NCI-H1092 (cell line): Measurements from ENCODE around the gene DDX55.

Experiments
- DNase-seq: peaks from one replicate; lab custom pipeline; 2025; lab: John Stamatoyannopoulos, UW

The DDX55 gene

DNA sequence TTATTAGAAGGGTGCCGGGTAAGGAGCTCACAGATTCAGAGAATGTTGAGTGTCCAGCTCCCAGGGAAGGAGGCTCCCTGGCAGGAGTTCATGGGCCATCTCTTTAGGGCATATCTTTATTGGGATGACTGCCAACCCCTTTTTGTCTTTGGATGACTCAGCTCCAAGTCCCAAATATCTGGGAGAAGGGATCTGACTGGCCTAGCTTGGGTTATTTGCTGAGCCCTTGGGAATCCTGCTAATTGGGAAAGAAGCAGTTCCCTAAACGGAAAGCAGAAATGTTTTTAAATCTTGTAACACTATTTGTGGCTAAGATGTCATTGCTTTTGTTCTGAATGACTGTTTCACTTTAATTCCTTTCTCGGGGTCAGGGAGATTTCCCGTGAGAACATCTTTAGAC, 12.6 kb downstream of the DDX55 start:
- no peak for DNase-seq

DNA sequence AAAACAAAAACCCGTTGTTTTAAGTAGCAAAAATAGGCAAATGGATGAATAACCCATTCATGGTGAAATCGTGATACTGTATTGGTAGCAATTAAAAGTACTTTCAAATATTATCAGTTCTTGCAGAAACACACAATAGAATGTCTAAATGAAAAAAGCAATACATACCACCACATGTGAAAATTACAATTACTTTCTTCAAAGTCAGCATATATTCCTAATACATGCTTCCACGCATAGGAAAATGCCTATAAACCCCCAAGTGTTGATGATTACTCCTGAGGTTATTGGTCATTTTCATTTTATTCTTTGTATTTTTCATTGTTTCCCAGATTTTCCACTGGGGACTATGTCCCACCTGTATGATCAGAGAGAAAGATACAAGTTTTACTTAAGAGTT, 15.2 kb downstream of the DDX55 start:
- DNase-seq = no peak

DNA sequence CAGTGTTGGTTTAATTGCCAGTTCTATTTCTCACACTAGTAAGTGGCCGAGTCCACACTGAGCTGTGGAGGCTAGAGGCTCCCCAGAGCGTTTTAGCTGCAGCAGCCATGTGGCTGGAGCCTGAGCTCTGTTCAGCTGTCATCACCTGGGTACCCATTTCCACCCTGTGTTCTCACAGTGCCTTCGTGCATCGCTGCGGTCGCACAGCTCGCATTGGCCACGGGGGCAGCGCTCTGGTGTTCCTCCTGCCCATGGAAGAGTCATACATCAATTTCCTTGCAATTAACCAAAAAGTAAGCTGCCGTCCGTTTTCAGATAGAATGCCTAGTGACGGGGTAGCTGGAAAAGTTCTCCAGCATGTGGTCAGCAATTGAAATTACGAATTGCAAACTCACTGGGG, 15.7 kb downstream of the DDX55 start:
- no peak for DNase-seq

DNA sequence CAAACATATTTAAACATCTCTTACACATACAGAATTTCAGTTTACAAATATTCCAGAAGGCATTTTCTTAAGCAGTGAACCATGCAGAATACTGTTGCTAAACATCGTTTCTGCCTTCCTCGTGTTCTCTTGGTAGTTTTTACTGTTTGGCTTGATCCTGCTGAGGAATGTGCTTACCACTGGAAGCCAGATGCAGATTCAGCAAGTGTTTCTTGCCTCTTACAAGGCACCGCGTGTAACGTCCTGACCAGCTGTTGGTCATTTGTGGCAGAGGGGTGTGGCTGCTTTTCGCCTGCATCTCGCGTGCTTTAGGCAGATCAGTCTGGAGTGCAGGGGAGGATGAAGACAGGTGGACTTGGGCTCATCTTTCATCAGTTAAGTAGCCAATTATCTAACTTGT, 19.2 kb downstream of the DDX55 start:
- DNase-seq = no peak

DNA sequence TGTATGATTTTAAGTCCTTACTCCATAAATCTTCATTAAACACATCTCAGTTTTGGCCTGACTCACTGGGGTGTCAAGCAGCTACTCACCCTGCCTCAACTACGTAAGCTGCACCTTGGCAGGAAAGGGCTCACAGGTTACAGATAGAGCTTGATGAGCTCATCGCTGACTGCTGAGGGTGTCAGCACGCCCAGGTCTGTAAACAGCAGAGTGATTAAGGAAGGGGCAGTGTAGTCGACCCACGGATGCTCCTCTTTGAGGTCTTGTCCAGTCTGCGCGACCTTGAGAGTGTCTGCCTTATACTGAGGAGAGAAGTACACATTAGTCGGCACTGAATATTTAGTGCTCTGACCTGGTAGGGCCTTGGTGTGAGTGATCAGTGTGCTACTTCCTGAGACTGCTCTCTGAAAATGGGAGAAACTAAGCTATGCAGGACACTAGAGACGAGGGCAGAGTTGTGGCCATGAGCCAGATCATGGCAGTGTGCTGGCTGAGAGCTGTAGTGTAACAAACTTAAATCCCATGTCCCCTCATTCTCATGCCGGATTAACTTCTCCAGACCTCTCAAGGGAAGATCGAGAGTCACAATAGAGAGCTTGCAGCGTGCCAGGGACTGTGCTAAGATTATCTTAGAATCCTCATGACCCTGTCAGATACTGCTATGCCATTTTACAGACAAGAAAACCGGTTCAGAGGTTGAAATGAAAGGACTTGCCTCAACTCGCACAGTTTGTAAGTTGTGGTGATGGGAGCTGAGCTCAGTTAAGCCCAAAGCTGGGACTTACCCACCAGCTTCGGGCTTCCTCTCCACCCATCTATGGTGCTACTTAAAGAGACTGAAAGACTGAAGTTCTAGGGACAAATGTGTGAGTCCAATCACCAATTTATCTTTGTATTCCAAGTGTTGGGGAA, 20.0 kb downstream of the DDX55 start:
- DNase-seq = no peak

DNA sequence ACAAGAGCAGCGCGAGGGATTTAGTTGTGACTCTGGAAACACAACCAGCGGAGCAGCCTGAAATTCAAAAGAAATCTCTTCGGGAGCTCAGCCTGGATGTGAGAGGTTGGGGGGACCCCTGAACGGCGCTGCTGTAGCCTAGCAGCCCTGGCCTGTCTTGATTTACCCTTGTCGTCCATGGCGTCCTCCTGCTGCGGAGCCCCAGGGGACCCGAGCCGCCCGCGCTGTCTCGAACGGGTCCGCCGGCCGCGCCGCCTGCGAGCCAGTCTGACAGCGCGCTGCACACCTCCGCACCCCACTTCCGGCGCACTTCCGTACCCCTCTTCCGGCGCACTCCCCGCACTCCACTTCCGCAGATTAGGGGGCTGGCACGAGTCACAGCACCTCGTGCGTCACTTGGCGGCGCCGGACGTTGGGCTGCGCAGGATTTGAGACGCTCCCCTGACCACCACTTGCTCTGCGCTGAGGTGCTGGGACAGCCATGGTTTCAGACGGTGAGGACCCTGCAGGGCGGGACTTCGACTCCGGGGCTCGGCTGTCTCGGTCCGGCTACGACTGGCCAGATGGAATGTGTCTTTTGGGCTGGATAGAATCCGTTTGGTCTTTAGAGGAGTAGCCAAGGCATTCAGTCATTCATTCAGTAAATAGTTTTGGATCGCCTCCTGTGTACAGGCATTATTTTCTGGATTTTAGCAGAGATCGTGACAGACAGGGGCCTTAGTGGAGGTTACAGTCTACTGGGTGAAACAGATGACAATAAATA, 31.7 kb downstream of the DDX55 start, which contains the start of the genes EIF2B1 and GTF2H3:
Gene EIF2B1 (minus strand): TSS at position 308 of the 763 bp plus-strand sequence. CDS start 129 bp downstream, at position 179.
Gene GTF2H3 (plus strand): TSS at position 451 of the 763 bp plus-strand sequence. CDS start 31 bp downstream, at position 482.
- DNase-seq = peak; percentile 92

DNA sequence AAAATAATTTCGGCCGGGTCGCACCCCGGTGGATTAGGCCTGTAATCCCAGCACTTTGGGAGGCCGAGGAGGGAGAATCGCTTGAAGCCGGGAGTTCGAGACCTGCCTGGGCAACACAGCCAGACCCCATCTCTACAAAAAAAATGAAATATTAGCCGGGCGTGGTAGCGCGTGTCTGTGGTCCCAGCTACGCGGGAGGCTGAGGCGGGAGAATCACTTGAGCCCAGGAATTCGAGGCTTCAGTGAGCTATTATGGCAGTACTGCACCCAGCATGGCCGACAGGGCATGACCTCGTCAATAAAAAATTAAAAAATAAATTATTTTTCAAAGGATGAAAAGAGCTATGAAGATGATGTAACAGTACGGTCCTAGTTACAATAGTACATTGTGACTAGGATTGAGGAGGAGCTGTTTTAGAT, 32.3 kb downstream of the DDX55 start:
- no peak for DNase-seq

DNA sequence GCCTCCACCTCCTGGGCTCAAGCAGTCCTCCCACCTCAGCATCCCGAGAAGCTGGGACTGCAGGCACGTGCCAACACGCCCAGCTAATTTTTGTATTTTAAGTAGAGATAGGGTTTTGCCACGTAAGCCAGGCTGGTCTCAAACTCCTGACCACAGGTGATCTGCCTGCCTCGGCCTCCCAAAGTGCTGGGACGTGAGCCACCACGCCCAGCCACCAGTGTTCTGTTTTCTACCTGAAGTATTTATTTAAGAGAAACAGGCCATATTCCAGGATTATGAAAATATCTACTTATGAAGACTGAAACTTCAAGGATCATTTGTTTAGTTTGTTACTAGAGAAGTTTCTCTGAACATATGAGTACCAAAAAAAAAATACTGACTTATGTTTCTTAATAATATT, 42.0 kb downstream of the DDX55 start:
- DNase-seq = no peak

DNA sequence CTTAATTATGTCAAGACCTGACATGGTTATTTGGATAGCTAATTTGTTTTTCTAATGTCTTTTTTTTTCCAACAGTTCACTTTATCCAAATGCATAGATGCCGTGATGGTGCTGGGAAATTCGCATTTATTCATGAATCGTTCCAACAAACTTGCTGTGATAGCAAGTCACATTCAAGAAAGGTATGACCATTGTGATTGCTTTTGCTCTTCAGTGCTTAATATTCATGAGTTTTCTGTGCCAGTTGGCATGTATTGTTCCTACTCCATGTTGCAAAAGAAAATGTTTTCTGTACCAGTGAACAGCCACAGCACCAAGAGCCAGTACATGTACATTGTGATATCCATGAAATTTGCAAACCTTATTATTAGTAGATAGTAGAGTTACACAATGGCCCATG, 43.5 kb downstream of the DDX55 start:
- DNase-seq = no peak

DNA sequence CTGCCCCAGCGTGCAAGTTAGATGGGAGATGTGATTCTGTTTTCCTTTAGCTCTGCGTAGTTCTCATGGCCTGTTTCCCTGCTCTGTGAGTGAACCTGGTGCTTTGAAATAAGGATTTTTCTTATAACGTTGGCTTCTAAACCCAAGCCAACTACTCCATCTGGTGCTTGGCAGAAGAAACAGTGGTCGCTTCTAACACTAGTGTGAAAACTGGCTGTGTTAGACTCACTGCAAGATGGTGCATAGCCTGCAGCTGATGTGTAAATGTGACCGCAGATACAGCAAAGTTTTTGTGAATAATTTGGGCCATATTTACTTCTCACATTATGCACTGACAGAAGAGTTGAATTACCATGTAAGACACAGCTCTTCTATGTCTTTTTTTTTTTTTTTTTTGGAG, 44.0 kb downstream of the DDX55 start:
- DNase-seq = no peak

DNA sequence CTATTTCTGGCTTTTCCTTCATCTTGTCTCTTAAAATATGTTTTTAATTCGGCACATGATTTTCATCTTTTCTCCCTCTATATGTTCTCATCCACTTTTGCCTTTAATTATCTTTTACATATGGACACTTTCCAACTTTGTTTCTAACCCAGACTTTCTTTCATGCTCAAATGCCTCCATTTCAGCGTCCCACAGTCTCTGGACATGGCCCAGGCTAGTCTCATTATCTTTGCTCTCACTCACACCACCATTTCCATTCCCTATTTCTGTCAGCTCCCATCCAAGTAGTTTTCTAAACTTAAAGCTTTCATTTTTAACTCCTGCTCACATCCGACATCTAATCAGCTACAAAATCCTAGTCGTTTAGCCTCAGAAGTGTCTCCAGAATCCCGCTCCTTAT, 46.5 kb downstream of the DDX55 start:
- DNase-seq = no peak

DNA sequence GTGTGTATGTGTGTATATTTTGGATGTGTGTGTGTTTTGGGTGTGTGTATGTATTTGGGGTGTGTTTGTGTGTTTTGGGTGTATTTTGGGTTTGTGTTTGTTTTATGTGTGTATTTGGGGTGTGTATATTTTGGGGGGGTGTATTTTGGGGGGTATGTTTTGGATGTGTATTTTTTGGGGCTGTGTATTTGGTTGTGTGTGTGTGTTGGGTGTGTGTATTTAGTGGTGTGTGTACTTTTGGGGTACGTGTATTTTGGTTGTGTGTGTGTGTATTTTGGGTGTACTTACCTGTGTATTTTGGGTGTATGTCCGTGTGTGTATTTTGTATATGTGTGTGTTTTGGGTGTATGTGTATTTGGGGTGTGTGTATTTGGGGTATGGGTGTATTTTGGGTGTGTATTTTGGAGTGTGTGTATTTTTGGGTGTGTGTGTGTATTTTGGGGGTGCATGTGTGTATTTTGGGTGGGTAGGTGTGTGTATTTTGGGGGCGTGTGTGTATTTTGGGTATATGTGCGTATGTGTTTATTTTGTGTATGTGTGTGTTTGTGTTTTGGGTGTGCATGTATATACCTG, 52.3 kb downstream of the DDX55 start:
- DNase-seq = no peak

DNA sequence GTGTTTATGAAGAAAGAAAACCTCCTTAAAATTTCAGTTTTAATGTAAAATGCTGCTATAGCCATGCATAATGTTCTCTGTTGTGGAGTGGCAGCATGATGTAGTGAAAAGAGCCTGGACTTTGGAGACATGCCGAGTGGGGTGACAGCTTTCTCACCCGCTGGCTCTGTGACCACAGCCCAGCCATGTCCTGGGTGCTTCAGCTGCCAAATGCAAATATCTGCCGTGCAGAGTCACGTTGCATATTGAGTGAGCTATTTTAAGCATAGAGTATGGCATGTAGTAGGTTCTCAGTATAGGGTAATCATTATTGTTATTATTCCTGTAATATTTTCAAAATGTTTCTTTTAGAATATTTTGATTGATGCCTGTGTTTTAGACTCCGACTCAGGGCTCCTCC, 53.5 kb downstream of the DDX55 start:
- no peak for DNase-seq

DNA sequence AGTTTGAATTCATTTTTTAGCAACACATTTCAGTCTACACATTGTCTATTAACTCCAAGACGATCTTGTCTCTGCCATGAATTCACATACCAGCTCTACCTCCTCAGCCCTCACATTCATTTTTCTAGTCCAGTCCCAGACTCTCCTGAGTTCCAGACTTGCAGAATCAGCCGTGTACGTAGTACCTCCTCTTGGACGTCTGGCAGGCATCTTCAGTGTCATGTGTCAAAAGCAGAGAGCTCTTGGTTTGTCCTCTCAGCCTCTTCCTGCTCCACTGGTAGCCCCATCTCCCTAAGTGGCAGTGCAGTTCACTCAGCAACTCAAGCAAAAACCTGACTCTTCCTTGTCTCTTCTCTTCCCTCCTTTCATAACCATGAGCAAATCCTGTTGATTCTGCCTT, 54.5 kb downstream of the DDX55 start:
- DNase-seq = no peak

DNA sequence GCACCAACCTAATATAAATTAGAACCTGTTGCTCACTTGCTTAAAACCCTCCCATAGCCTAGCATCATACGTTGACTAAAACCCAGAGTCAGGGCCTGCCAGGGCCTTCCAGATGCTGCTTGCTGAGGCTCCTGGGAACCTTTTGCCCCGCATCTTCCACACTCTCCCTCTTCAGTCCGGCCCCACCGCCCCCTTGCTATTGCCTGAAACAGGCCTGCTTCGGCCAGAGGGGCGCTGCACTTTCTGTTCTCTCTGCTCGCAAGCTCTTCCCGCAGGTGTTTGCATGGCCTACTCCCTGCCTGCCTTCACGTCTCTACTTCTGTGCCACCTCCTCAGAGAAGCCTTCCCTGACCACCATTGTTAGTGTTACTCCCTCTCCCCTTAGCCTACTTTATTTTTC, 55.3 kb downstream of the DDX55 start:
- no peak for DNase-seq

DNA sequence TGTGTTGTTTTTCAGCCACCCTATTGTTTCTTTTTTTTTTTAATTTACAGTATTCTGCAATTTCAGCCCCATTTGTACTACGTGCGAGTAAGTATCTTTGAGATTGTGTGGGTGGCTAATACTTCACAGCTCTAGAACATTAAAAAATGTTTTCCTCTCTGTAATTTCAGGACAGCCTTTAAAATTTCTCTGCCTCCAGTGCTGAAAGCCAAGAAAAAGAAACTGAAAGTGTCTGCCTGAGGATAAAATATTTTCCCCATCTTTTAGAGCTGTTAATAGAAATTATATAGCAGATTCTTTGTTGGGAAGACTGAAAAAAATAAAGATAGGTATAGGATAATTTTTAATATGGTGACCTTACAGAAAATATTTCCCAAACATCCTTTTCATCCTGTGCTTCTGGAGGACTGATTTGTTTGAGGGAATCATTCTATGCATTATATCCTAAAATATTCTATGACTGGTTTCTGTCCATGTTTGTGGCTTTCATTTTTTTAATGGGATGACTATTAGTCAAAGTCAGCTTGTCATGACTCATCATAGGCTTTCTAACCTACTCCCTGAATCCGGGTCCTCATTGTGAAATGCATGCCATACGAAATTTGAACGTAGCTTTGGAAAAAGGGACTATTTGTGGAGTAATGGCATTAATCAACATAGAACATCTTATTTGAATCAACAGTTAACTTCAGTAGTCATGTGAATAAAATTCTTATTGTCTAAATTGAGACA, 58.3 kb downstream of the DDX55 start:
- no peak for DNase-seq

DNA sequence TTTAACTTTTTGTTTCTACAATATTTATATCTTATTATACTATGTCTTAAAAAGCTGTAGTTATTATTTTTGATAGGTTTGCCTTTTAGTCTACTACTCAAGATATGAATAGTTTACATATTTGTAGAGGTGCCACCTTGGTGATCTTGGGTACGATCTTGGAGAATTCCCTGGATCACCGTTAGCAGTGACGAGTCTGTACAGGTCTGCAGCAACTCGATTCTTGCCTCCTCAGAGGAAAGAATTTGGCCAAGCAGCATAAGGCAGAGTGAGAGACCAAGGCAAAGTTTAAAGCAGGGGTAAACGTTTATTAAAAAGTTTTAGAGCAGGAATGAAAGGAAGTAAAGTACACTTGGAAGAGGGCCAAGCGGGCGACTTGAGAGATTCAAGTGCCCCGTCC, 65.9 kb downstream of the DDX55 start:
- no peak for DNase-seq
